OCI-LY7 (cell line): Measurements from ENCODE around the gene ACSS1.

Experiments used
- CTCF ChIP-seq: fragments of 200-600 bp; sonication (generic); conservative IDR thresholded peaks from 2 replicates; pipeline ENCODE4 v1.5.1; 2014; ENCODE audit warnings: mild to moderate bottlenecking, antibody characterized with exemption, low read length, moderate library complexity, mixed read lengths
- EZH2phosphoT487 ChIP-seq: fragments of 200-600 bp; sonication (generic); IDR thresholded peaks from 2 replicates; pipeline ENCODE4 v1.6.1; 2018; ENCODE audit warnings: low read depth, borderline replicate concordance, mild to moderate bottlenecking, mixed run types, antibody characterized with exemption, low read length, moderate library complexity, mixed read lengths

GRCh38 chr20:25063981-25064380 is 6.0 kb upstream of the ACSS1 start:
- no peak for TF ChIP-seq CTCF
- no peak for TF ChIP-seq EZH2phosphoT487
